HEK293 (cell line): ENCODE data around the gene CIC.

Experiments
- BCL11B ChIP-seq: fragments of 450-650 bp; formaldehyde crosslinking; IDR thresholded peaks from 2 replicates; pipeline ENCODE4 v1.5.1; 2016; ENCODE audit warnings: low read depth, missing biosample characterization, missing genetic modification characterization
- GLI2 ChIP-seq: fragments of 450-650 bp; formaldehyde crosslinking; IDR thresholded peaks from 2 replicates; pipeline ENCODE4; 2017; ENCODE audit warnings: missing biosample characterization, missing genetic modification characterization, low read depth, borderline replicate concordance
- HOXC10 ChIP-seq: sonication (generic); formaldehyde crosslinking; IDR thresholded peaks from 2 replicates; pipeline ENCODE4 v1.8.1; 2023; ENCODE audit warnings: mild to moderate bottlenecking, missing genetic modification reagents
- KLF1 ChIP-seq: fragments of 450-650 bp; formaldehyde crosslinking; IDR thresholded peaks from 2 replicates; pipeline ENCODE4 v1.5.1; 2016; ENCODE audit warnings: missing biosample characterization, missing genetic modification characterization
- KLF17 ChIP-seq: fragments of 450-650 bp; formaldehyde crosslinking; IDR thresholded peaks from 2 replicates; pipeline ENCODE4 v1.5.1; 2016; ENCODE audit warnings: missing biosample characterization, missing genetic modification characterization
- KLF8 ChIP-seq: fragments of 450-650 bp; formaldehyde crosslinking; IDR thresholded peaks from 2 replicates; pipeline ENCODE4 v1.5.1; 2016; ENCODE audit warnings: missing biosample characterization, missing genetic modification characterization
- SALL2 ChIP-seq: fragments of 450-650 bp; formaldehyde crosslinking; IDR thresholded peaks from 2 replicates; pipeline ENCODE4 v1.5.0; 2017; ENCODE audit warnings: missing biosample characterization, mild to moderate bottlenecking, missing genetic modification characterization, borderline replicate concordance
- SP2 ChIP-seq: fragments of 450-650 bp; formaldehyde crosslinking; IDR thresholded peaks from 2 replicates; pipeline ENCODE4 v1.5.1; 2016; ENCODE audit warnings: missing biosample characterization, missing genetic modification characterization
- ZBTB21 ChIP-seq: fragments of 450-650 bp; formaldehyde crosslinking; IDR thresholded peaks from 2 replicates; pipeline ENCODE4 v1.5.1; 2017; ENCODE audit warnings: missing biosample characterization, missing genetic modification characterization
- ZFP41 ChIP-seq: fragments of 450-650 bp; formaldehyde crosslinking; IDR thresholded peaks from 2 replicates; pipeline ENCODE4 v1.5.1; 2016; ENCODE audit warnings: missing biosample characterization, missing genetic modification characterization, borderline replicate concordance
- ZFP69B ChIP-seq: fragments of 450-650 bp; formaldehyde crosslinking; IDR thresholded peaks from 2 replicates; pipeline ENCODE4 v1.5.1; 2016; ENCODE audit warnings: missing biosample characterization, missing genetic modification characterization
- ZNF10 ChIP-seq: fragments of 450-650 bp; formaldehyde crosslinking; IDR thresholded peaks from 2 replicates; pipeline ENCODE4 v1.5.1; 2017; ENCODE audit warnings: missing biosample characterization, missing genetic modification characterization
- ZNF133 ChIP-seq: fragments of 450-650 bp; formaldehyde crosslinking; IDR thresholded peaks from 2 replicates; pipeline ENCODE4 v1.5.1; 2016; ENCODE audit warnings: missing biosample characterization, missing genetic modification characterization
- ZNF184 ChIP-seq: fragments of 450-650 bp; IDR thresholded peaks from 2 replicates; pipeline ENCODE4 v1.5.1; 2018; ENCODE audit warnings: missing biosample characterization, mild to moderate bottlenecking, missing genetic modification characterization
- ZNF23 ChIP-seq: fragments of 450-650 bp; formaldehyde crosslinking; IDR thresholded peaks from 2 replicates; pipeline ENCODE4 v1.5.1; 2016; ENCODE audit warnings: missing biosample characterization, missing genetic modification characterization, borderline replicate concordance
- ZNF394 ChIP-seq: fragments of 450-650 bp; formaldehyde crosslinking; IDR thresholded peaks from 2 replicates; pipeline ENCODE4 v1.5.1; 2016; ENCODE audit warnings: missing biosample characterization, missing genetic modification characterization, mild to moderate bottlenecking, moderate library complexity, borderline replicate concordance
- ZNF48 ChIP-seq: fragments of 450-650 bp; formaldehyde crosslinking; IDR thresholded peaks from 2 replicates; pipeline ENCODE4 v1.5.1; 2016; ENCODE audit warnings: missing biosample characterization, missing genetic modification characterization
- ZNF513 ChIP-seq: fragments of 450-650 bp; IDR thresholded peaks from 2 replicates; pipeline ENCODE4 v1.5.1; 2018; ENCODE audit warnings: missing biosample characterization, missing genetic modification characterization
- ZNF549 ChIP-seq: fragments of 450-650 bp; IDR thresholded peaks from 2 replicates; pipeline ENCODE4 v1.5.1; 2018; ENCODE audit warnings: missing biosample characterization, missing genetic modification characterization, mild to moderate bottlenecking, inconsistent platforms, moderate library complexity
- ZNF585B ChIP-seq: fragments of 450-650 bp; formaldehyde crosslinking; IDR thresholded peaks from 2 replicates; pipeline ENCODE4 v1.5.1; 2016; ENCODE audit warnings: missing biosample characterization, missing genetic modification characterization
- ZNF600 ChIP-seq: fragments of 450-650 bp; formaldehyde crosslinking; IDR thresholded peaks from 2 replicates; pipeline ENCODE4 v1.5.1; 2016; ENCODE audit warnings: missing biosample characterization, missing genetic modification characterization
- ZNF610 ChIP-seq: fragments of 450-650 bp; formaldehyde crosslinking; IDR thresholded peaks from 2 replicates; pipeline ENCODE4 v1.5.1; 2016; ENCODE audit warnings: missing biosample characterization, missing genetic modification characterization, borderline replicate concordance
- ZNF707 ChIP-seq: fragments of 450-650 bp; formaldehyde crosslinking; IDR thresholded peaks from 2 replicates; pipeline ENCODE4 v1.5.1; 2016; ENCODE audit warnings: missing biosample characterization, missing genetic modification characterization
- ZNF776 ChIP-seq: fragments of 450-650 bp; formaldehyde crosslinking; IDR thresholded peaks from 2 replicates; pipeline ENCODE4 v1.5.0; 2017; ENCODE audit warnings: missing biosample characterization, missing genetic modification characterization, borderline replicate concordance
- ZSCAN5A ChIP-seq: fragments of 450-650 bp; formaldehyde crosslinking; IDR thresholded peaks from 2 replicates; pipeline ENCODE4 v1.5.1; 2016; ENCODE audit warnings: missing biosample characterization, missing genetic modification characterization
- TF ChIP-seq, protein P1 (sequence below): fragments of 450-650 bp; formaldehyde crosslinking; IDR thresholded peaks from 2 replicates; pipeline ENCODE4 v1.5.1; 2016; ENCODE audit warnings: missing biosample characterization, missing genetic modification characterization
- TF ChIP-seq, protein P2 (sequence below): fragments of 450-650 bp; formaldehyde crosslinking; IDR thresholded peaks from 2 replicates; pipeline ENCODE4 v1.5.1; 2017; ENCODE audit warnings: missing biosample characterization, missing genetic modification characterization
- TF ChIP-seq, protein P3 (sequence below): fragments of 450-650 bp; formaldehyde crosslinking; IDR thresholded peaks from 2 replicates; pipeline ENCODE4 v1.5.1; 2016; ENCODE audit warnings: missing biosample characterization, missing genetic modification characterization
- TF ChIP-seq, protein P4 (sequence below): fragments of 450-650 bp; formaldehyde crosslinking; IDR thresholded peaks from 2 replicates; pipeline ENCODE4 v1.5.1; 2016; ENCODE audit warnings: missing biosample characterization, missing genetic modification characterization, low read depth

The CIC gene

GRCh38 chr19:42254089-42254849 is 14.8 kb upstream of the CIC start (continued):
- TF ChIP-seq ZNF133 (tag by site-specific recombination): no peak
- no peak for TF ChIP-seq ZNF48 (tag by site-specific recombination)
- TF ChIP-seq HOXC10 (CRISPR knock-in tag): no peak
- peak; percentile 76 for TF ChIP-seq KLF1 (tag by site-specific recombination)
- TF ChIP-seq, protein P1, sequence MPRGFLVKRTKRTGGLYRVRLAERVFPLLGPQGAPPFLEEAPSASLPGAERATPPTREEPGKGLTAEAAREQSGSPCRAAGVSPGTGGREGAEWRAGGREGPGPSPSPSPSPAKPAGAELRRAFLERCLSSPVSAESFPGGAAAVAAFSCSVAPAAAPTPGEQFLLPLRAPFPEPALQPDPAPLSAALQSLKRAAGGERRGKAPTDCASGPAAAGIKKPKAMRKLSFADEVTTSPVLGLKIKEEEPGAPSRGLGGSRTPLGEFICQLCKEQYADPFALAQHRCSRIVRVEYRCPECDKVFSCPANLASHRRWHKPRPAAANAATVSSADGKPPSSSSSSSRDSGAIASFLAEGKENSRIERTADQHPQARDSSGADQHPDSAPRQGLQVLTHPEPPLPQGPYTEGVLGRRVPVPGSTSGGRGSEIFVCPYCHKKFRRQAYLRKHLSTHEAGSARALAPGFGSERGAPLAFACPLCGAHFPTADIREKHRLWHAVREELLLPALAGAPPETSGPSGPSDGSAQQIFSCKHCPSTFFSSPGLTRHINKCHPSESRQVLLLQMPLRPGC (tag by site-specific recombination): no peak
- TF ChIP-seq ZSCAN5A: no peak
- TF ChIP-seq, protein P2, sequence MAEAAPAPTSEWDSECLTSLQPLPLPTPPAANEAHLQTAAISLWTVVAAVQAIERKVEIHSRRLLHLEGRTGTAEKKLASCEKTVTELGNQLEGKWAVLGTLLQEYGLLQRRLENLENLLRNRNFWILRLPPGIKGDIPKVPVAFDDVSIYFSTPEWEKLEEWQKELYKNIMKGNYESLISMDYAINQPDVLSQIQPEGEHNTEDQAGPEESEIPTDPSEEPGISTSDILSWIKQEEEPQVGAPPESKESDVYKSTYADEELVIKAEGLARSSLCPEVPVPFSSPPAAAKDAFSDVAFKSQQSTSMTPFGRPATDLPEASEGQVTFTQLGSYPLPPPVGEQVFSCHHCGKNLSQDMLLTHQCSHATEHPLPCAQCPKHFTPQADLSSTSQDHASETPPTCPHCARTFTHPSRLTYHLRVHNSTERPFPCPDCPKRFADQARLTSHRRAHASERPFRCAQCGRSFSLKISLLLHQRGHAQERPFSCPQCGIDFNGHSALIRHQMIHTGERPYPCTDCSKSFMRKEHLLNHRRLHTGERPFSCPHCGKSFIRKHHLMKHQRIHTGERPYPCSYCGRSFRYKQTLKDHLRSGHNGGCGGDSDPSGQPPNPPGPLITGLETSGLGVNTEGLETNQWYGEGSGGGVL (tag by site-specific recombination): peak; percentile 99
- TF ChIP-seq, protein P3, sequence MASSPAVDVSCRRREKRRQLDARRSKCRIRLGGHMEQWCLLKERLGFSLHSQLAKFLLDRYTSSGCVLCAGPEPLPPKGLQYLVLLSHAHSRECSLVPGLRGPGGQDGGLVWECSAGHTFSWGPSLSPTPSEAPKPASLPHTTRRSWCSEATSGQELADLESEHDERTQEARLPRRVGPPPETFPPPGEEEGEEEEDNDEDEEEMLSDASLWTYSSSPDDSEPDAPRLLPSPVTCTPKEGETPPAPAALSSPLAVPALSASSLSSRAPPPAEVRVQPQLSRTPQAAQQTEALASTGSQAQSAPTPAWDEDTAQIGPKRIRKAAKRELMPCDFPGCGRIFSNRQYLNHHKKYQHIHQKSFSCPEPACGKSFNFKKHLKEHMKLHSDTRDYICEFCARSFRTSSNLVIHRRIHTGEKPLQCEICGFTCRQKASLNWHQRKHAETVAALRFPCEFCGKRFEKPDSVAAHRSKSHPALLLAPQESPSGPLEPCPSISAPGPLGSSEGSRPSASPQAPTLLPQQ (tag by site-specific recombination): peak; percentile 94
- peak; percentile 95 for TF ChIP-seq KLF8 (tag by site-specific recombination)
- TF ChIP-seq ZFP69B (tag by site-specific recombination): peak; percentile 83
- TF ChIP-seq ZBTB21 (tag by site-specific recombination): no peak; the same call in 1 of the 2 replicates
- TF ChIP-seq ZNF610: 0 out of 2 replicates have a peak, but pooled peaks have one; percentile 13
- no peak for TF ChIP-seq ZNF23 (tag by site-specific recombination)
- TF ChIP-seq SALL2 (tag by site-specific recombination): no peak
- no peak for TF ChIP-seq ZNF549
- peak; percentile 69; the same call in 1 of the 2 replicates for TF ChIP-seq BCL11B
- TF ChIP-seq ZNF600: peak; percentile 69
- TF ChIP-seq ZNF776 (tag by site-specific recombination): no peak
- no peak for TF ChIP-seq ZNF585B (tag by site-specific recombination)
- no peak for TF ChIP-seq ZNF707 (tag by site-specific recombination)
- no peak for TF ChIP-seq ZFP41 (tag by site-specific recombination)
- peak; percentile 27; the same call in 1 of the 2 replicates for TF ChIP-seq KLF17 (tag by site-specific recombination)
- peak; percentile 17; the same call in 1 of the 2 replicates for TF ChIP-seq ZNF513
- 0 out of 2 replicates have a peak, but pooled peaks have one; percentile 18 for TF ChIP-seq ZNF10
- TF ChIP-seq, protein P4, sequence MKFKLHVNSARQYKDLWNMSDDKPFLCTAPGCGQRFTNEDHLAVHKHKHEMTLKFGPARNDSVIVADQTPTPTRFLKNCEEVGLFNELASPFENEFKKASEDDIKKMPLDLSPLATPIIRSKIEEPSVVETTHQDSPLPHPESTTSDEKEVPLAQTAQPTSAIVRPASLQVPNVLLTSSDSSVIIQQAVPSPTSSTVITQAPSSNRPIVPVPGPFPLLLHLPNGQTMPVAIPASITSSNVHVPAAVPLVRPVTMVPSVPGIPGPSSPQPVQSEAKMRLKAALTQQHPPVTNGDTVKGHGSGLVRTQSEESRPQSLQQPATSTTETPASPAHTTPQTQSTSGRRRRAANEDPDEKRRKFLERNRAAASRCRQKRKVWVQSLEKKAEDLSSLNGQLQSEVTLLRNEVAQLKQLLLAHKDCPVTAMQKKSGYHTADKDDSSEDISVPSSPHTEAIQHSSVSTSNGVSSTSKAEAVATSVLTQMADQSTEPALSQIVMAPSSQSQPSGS: no peak
- 0 out of 2 replicates have a peak, but pooled peaks have one; percentile 12 for TF ChIP-seq ZNF394 (tag by site-specific recombination)
- TF ChIP-seq GLI2 (tag by site-specific recombination): no peak
- peak; percentile 52 for TF ChIP-seq SP2
- TF ChIP-seq ZNF184 (tag by site-specific recombination): no peak
